GM08714 (cell line): ENCODE data around the gene KCTD21.
"Not testable (repeated sequence)": the region's sequence is repeated elsewhere in the genome, so short reads cannot be mapped to it uniquely, and the experiment has no call there.

Experiments
- H3K4me3 ChIP-seq: fragments of 200-500 bp; sonication (Bioruptor generic); 2 replicates; pipeline ENCODE4 v1.5.1; 2014; ENCODE audit warnings: mild to moderate bottlenecking, low read length, inconsistent platforms
- ZNF274 ChIP-seq: IDR thresholded peaks from 2 replicates; pipeline ENCODE4 v1.6.1; 2012; ENCODE audit warnings: mild to moderate bottlenecking, low read depth, low read length

KCTD21 gene

GRCh38 chr11:78180751-78181150 is 7.7 kb downstream of the KCTD21 start:
- no peak overlapping the region for H3K4me3 ChIP-seq
- no peak for TF ChIP-seq ZNF274

GRCh38 chr11:78179459-78180071 is 8.9 kb downstream of the KCTD21 start:
- no peak for TF ChIP-seq ZNF274
- no peak overlapping the region for H3K4me3 ChIP-seq

GRCh38 chr11:78177216-78177615 is 11.2 kb downstream of the KCTD21 start:
- no peak for TF ChIP-seq ZNF274
- no peak overlapping the region for H3K4me3 ChIP-seq

GRCh38 chr11:78176605-78177141 is 11.8 kb downstream of the KCTD21 start:
- TF ChIP-seq ZNF274 = no peak

GRCh38 chr11:78175862-78176261 is 12.6 kb downstream of the KCTD21 start:
- not testable (repeated sequence) for H3K4me3 ChIP-seq

More at GRCh38 chr11:78176605-78177141, 11.8 kb downstream of the KCTD21 start:
- H3K4me3 ChIP-seq = no peak overlapping the region

GRCh38 chr11:78171951-78172350 is 16.5 kb downstream of the KCTD21 start:
- no peak for TF ChIP-seq ZNF274
- no peak overlapping the region for H3K4me3 ChIP-seq

GRCh38 chr11:78170874-78171549 is 17.4 kb downstream of the KCTD21 start:
- no peak for TF ChIP-seq ZNF274

GRCh38 chr11:78170413-78170812 is 18.0 kb downstream of the KCTD21 start:
- H3K4me3 ChIP-seq = no peak overlapping the region
- no peak for TF ChIP-seq ZNF274

More at GRCh38 chr11:78170874-78171549, 17.4 kb downstream of the KCTD21 start:
- H3K4me3 ChIP-seq = no peak overlapping the region

GRCh38 chr11:78168539-78169477 is 19.6 kb downstream of the KCTD21 start:
- TF ChIP-seq ZNF274 = no peak

GRCh38 chr11:78166855-78167469 is 21.5 kb downstream of the KCTD21 start:
- H3K4me3 ChIP-seq = no peak overlapping the region
- no peak for TF ChIP-seq ZNF274

More at GRCh38 chr11:78168539-78169477, 19.6 kb downstream of the KCTD21 start:
- H3K4me3 ChIP-seq = no peak overlapping the region

- no peak for TF ChIP-seq ZNF274
- no peak overlapping the region for H3K4me3 ChIP-seq
These were observed 24.0 kb downstream of the KCTD21 start for GRCh38 chr11:78164471-78164870.

GRCh38 chr11:78163828-78164227 is 24.6 kb downstream of the KCTD21 start:
- TF ChIP-seq ZNF274 = no peak
- H3K4me3 ChIP-seq = no peak overlapping the region

- no peak for TF ChIP-seq ZNF274
- no peak overlapping the region for H3K4me3 ChIP-seq
These were observed 26.5 kb downstream of the KCTD21 start for GRCh38 chr11:78161962-78162371.

GRCh38 chr11:78161346-78161745 is 27.1 kb downstream of the KCTD21 start:
- TF ChIP-seq ZNF274 = no peak
- no peak overlapping the region for H3K4me3 ChIP-seq
